Liver (tissue), 3 donors: ENCODE data around the gene SDC1.
A peak's percentile ranks its signal among the peaks of the same experiment; 100 is the strongest.

Experiments
- FOXA1 ChIP-seq: IDR thresholded peaks from 2 replicates; pipeline ENCODE4 v1.6.1; 2016; ENCODE audit warnings: antibody characterized with exemption
- HNF4A ChIP-seq, 2 donors: conservative IDR thresholded peaks; 2 replicates each; pipeline ENCODE4 v1.6.1; 2016; ENCODE audit warnings: antibody characterized with exemption in 2 of 2, mild to moderate bottlenecking in 2 of 2
- RXRA ChIP-seq, 2 donors: IDR thresholded peaks; 2 replicates each; pipeline ENCODE4 v1.6.1; 2017 to 2018; ENCODE audit warnings: antibody characterized with exemption in 2 of 2, mild to moderate bottlenecking in 1 of 2
- TAF1 ChIP-seq: conservative IDR thresholded peaks from 2 replicates; pipeline ENCODE4 v1.6.1; 2016; ENCODE audit warnings: antibody characterized with exemption, mild to moderate bottlenecking
- ZBTB33 ChIP-seq: IDR thresholded peaks from 2 replicates; pipeline ENCODE4 v1.6.1; 2016; ENCODE audit warnings: antibody characterized with exemption
- TF ChIP-seq, protein P1 (sequence below): fragments of 150-350 bp; IDR thresholded peaks from 2 replicates; pipeline ENCODE4 v1.5.1; 2017; ENCODE audit warnings: improper control_type of control experiment, low read depth, low read length; ENCODE audit not compliant: missing input control
- TF ChIP-seq, protein P2 (sequence below): IDR thresholded peaks from 2 replicates; pipeline ENCODE4 v1.6.1; 2016; ENCODE audit warnings: antibody characterized with exemption
- donor health status: healthy.
- donor health status: healthy.

- TF ChIP-seq ZBTB33 (no peak), TAF1 (no peak), HNF4A (conservative IDR thresholded peaks at IDR 0.05) (peak in 1 of 2 donors; percentile 24), FOXA1 (no peak), RXRA (IDR thresholded peaks at IDR 0.05) (no peak)
- TF ChIP-seq, protein P1, sequence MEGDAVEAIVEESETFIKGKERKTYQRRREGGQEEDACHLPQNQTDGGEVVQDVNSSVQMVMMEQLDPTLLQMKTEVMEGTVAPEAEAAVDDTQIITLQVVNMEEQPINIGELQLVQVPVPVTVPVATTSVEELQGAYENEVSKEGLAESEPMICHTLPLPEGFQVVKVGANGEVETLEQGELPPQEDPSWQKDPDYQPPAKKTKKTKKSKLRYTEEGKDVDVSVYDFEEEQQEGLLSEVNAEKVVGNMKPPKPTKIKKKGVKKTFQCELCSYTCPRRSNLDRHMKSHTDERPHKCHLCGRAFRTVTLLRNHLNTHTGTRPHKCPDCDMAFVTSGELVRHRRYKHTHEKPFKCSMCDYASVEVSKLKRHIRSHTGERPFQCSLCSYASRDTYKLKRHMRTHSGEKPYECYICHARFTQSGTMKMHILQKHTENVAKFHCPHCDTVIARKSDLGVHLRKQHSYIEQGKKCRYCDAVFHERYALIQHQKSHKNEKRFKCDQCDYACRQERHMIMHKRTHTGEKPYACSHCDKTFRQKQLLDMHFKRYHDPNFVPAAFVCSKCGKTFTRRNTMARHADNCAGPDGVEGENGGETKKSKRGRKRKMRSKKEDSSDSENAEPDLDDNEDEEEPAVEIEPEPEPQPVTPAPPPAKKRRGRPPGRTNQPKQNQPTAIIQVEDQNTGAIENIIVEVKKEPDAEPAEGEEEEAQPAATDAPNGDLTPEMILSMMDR = no peak
- TF ChIP-seq, protein P2, sequence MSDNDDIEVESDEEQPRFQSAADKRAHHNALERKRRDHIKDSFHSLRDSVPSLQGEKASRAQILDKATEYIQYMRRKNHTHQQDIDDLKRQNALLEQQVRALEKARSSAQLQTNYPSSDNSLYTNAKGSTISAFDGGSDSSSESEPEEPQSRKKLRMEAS = no peak
Observed at GRCh38 chr2:20267529-20267928, 42.6 kb upstream of the SDC1 start.
